Liver (tissue), 3 donors: Measurements from ENCODE around the gene MARCOL.

Source experiments
- FOXA1 ChIP-seq: IDR thresholded peaks from 2 replicates; pipeline ENCODE4 v1.6.1; 2016; ENCODE audit warnings: antibody characterized with exemption
- RAD21 ChIP-seq, 2 donors: IDR thresholded peaks; 2 replicates each; pipeline ENCODE4 v1.6.1; 2016; ENCODE audit warnings: antibody characterized with exemption in 2 of 2, mild to moderate bottlenecking in 2 of 2
- REST ChIP-seq: IDR thresholded peaks from 2 replicates; pipeline ENCODE4 v1.6.1; 2016; ENCODE audit warnings: antibody characterized with exemption, mild to moderate bottlenecking
- RXRA ChIP-seq, 2 donors: IDR thresholded peaks; 2 replicates each; pipeline ENCODE4 v1.6.1; 2017 to 2018; ENCODE audit warnings: antibody characterized with exemption in 2 of 2, mild to moderate bottlenecking in 1 of 2
- YY1 ChIP-seq: IDR thresholded peaks from 2 replicates; pipeline ENCODE4 v1.6.1; 2016; ENCODE audit warnings: antibody characterized with exemption, mild to moderate bottlenecking
- ZBTB33 ChIP-seq: IDR thresholded peaks from 2 replicates; pipeline ENCODE4 v1.6.1; 2016; ENCODE audit warnings: antibody characterized with exemption
- TF ChIP-seq, protein P1 (sequence below): fragments of 150-350 bp; IDR thresholded peaks from 2 replicates; pipeline ENCODE4 v1.5.1; 2017; ENCODE audit warnings: improper control_type of control experiment, low read depth, low read length; ENCODE audit not compliant: missing input control
- donor health status: healthy.
- donor health status: healthy.

DNA sequence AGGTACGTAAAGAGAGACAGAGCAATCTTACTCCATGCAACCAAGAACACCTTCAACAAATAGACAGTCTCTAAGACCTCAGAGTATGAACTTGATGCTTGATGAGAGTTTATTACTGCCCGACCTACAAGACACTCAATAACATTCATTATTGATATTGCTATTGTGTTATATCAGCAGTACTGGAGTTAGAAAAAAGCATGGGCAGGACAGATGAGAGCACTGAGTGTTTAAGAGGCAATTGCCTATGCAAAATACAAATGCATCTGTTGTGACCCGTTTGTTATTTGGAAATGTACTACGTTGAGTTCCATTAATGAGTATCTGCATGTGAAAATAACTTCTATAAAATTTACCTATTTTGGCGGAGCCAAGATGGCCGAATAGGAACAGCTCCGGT lies 8.1 kb upstream of the MARCOL start:
- TF ChIP-seq REST: no peak
- TF ChIP-seq, protein P1, sequence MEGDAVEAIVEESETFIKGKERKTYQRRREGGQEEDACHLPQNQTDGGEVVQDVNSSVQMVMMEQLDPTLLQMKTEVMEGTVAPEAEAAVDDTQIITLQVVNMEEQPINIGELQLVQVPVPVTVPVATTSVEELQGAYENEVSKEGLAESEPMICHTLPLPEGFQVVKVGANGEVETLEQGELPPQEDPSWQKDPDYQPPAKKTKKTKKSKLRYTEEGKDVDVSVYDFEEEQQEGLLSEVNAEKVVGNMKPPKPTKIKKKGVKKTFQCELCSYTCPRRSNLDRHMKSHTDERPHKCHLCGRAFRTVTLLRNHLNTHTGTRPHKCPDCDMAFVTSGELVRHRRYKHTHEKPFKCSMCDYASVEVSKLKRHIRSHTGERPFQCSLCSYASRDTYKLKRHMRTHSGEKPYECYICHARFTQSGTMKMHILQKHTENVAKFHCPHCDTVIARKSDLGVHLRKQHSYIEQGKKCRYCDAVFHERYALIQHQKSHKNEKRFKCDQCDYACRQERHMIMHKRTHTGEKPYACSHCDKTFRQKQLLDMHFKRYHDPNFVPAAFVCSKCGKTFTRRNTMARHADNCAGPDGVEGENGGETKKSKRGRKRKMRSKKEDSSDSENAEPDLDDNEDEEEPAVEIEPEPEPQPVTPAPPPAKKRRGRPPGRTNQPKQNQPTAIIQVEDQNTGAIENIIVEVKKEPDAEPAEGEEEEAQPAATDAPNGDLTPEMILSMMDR: no peak
- no peak for TF ChIP-seq ZBTB33
- TF ChIP-seq YY1: no peak
- no peak for TF ChIP-seq FOXA1
- no peak for TF ChIP-seq RXRA (IDR thresholded peaks at IDR 0.05)
- TF ChIP-seq RAD21 (IDR thresholded peaks at IDR 0.05): no peak
